Mesendoderm (in vitro differentiated cells): ENCODE data around the gene PDE4D.

Experiments
- DNase-seq: peaks from one replicate; pipeline ENCODE4 v3.0.0; 2013
- H2AK5ac ChIP-seq: 2 replicates; pipeline ENCODE4 v1.6.1; 2013; ENCODE audit warnings: low read length, inconsistent platforms
- H2BK120ac ChIP-seq: 2 replicates; pipeline ENCODE4 v1.6.1; 2013; ENCODE audit warnings: low read depth, mild to moderate bottlenecking, low read length, moderate library complexity, mixed read lengths
- H2BK15ac ChIP-seq: replicated peaks from 2 replicates; pipeline ENCODE4 v1.6.1; 2013; ENCODE audit warnings: low read depth, mild to moderate bottlenecking, moderate library complexity
- H2BK5ac ChIP-seq: 2 replicates; pipeline ENCODE4 v1.6.1; 2013; ENCODE audit warnings: low read length, inconsistent platforms
- H3K18ac ChIP-seq: 2 replicates; pipeline ENCODE4 v1.6.1; 2013; ENCODE audit warnings: mild to moderate bottlenecking, low read length, mixed read lengths
- H3K23ac ChIP-seq: one replicate; pipeline ENCODE4 v1.6.1; 2013; ENCODE audit warnings: low read length
- H3K27ac ChIP-seq: 2 replicates; pipeline ENCODE4 v1.5.1; 2013; ENCODE audit warnings: low read depth, mild to moderate bottlenecking, inconsistent platforms, low read length, moderate library complexity
- H3K27me3 ChIP-seq: 2 replicates; pipeline ENCODE4 v1.6.1; 2013; ENCODE audit warnings: low read length, control low read depth, mild to moderate bottlenecking, inconsistent platforms; ENCODE audit not compliant: insufficient read depth, poor library complexity
- H3K36me3 ChIP-seq: 2 replicates; pipeline ENCODE4 v1.6.1; 2013; ENCODE audit warnings: low read length, inconsistent platforms; ENCODE audit not compliant: control insufficient read depth, insufficient read depth
- H3K4ac ChIP-seq: one replicate; pipeline ENCODE4 v1.6.1; 2013; ENCODE audit warnings: low read depth, mild to moderate bottlenecking, low read length, moderate library complexity
- H3K4me1 ChIP-seq: 2 replicates; pipeline ENCODE4 v1.6.1; 2013; ENCODE audit warnings: low read depth, low read length, inconsistent platforms; ENCODE audit not compliant: control insufficient read depth
- H3K4me2 ChIP-seq: 2 replicates; pipeline ENCODE4 v1.6.1; 2013; ENCODE audit warnings: low read length
- H3K4me3 ChIP-seq: 2 replicates; pipeline ENCODE4 v1.5.1; 2013; ENCODE audit warnings: mild to moderate bottlenecking, low read length
- H3K56ac ChIP-seq: one replicate; pipeline ENCODE4 v1.6.1; 2013; ENCODE audit warnings: low read length
- H3K79me1 ChIP-seq: 2 replicates; pipeline ENCODE4 v1.6.1; 2013; ENCODE audit warnings: low read length, inconsistent platforms
- H3K79me2 ChIP-seq: 2 replicates; pipeline ENCODE4 v1.6.1; 2013; ENCODE audit warnings: mild to moderate bottlenecking, low read length; ENCODE audit not compliant: control insufficient read depth, insufficient read depth
- H3K9ac ChIP-seq: 2 replicates; pipeline ENCODE4 v1.6.1; 2013; ENCODE audit warnings: low read length, inconsistent platforms
- H4K5ac ChIP-seq: one replicate; pipeline ENCODE4 v1.6.1; 2013; ENCODE audit warnings: low read length
- H4K8ac ChIP-seq: one replicate; pipeline ENCODE4 v1.6.1; 2013; ENCODE audit warnings: low read depth, mild to moderate bottlenecking, control low read depth, low read length, moderate library complexity
- WGBS: extraction: QIAGEN DNeasy Blood & Tissue Kit; methylation state at CpG from one replicate; pipeline ENCODE4 v1.1.7; 2013; ENCODE audit warnings: low lambda C conversion rate, missing lambda C conversion rate; ENCODE audit not compliant: insufficient coverage; ENCODE audit errors: extremely low coverage; 5-methylcytosine and 5-hydroxymethylcytosine counted together

PDE4D gene

GRCh38 chr5:59322894-59323293, 570.6 kb downstream of the PDE4D start:
- Histone ChIP-seq H3K4me3 (no peak overlapping the region), H4K8ac (no peak overlapping the region), H3K23ac (no peak overlapping the region), H2BK5ac (no peak overlapping the region), H3K79me2 (no peaks in the 10 kb centered on the region), H3K4ac (no peak overlapping the region), H3K4me1 (no peaks in the 10 kb centered on the region), H3K4me2 (no peak overlapping the region), H3K18ac (no peak overlapping the region), H2BK15ac (no peak overlapping the region), H2AK5ac (no peak overlapping the region), H3K56ac (no peak overlapping the region), H3K27ac (no peak overlapping the region), H2BK120ac (no peak overlapping the region), H4K5ac (no peak overlapping the region), H3K36me3 (no peaks in the 10 kb centered on the region), H3K79me1 (no peaks in the 10 kb centered on the region), H3K27me3 (no peaks in the 10 kb centered on the region), H3K9ac (no peak overlapping the region)
- no peak for DNase-seq
- no CpG with 5 or more reads among the region's 2 CpGs for WGBS

- Histone ChIP-seq H3K79me1 (no peaks in the 10 kb centered on the region), H2AK5ac (no peak overlapping the region), H3K4me2 (no peak overlapping the region), H3K18ac (no peak overlapping the region), H3K4ac (no peak overlapping the region), H3K36me3 (no peaks in the 10 kb centered on the region), H3K27ac (no peak overlapping the region), H3K4me1 (peaks cover 5% of the 10 kb centered on the region), H4K8ac (no peak overlapping the region), H3K56ac (no peak overlapping the region), H3K79me2 (no peaks in the 10 kb centered on the region), H3K27me3 (no peaks in the 10 kb centered on the region), H3K4me3 (no peak overlapping the region), H4K5ac (no peak overlapping the region), H3K23ac (no peak overlapping the region), H2BK120ac (no peak overlapping the region), H2BK5ac (no peak overlapping the region), H3K9ac (no peak overlapping the region), H2BK15ac (no peak overlapping the region)
- DNase-seq: no peak
Measured at GRCh38 chr5:59322058-59322457, 571.5 kb downstream of the PDE4D start.

GRCh38 chr5:59321642-59322041, 571.9 kb downstream of the PDE4D start:
- peaks cover 7% of the 10 kb centered on the region for H3K4me1 ChIP-seq
- H2BK15ac ChIP-seq: no peak overlapping the region
- WGBS: no CpG with 5 or more reads among the region's 3 CpGs

GRCh38 chr5:59320420-59320819, 573.1 kb downstream of the PDE4D start:
- no peak overlapping the region for H3K4me2 ChIP-seq

More at GRCh38 chr5:59321642-59322041, 571.9 kb downstream of the PDE4D start:
- H4K5ac ChIP-seq: no peak overlapping the region
- H3K79me2 ChIP-seq: no peaks in the 10 kb centered on the region
- H3K9ac ChIP-seq: no peak overlapping the region
- H2BK120ac ChIP-seq: no peak overlapping the region
- H3K27me3 ChIP-seq: no peaks in the 10 kb centered on the region
- no peak overlapping the region for H3K4me3 ChIP-seq
- no peak overlapping the region for H3K27ac ChIP-seq
- no peaks in the 10 kb centered on the region for H3K79me1 ChIP-seq
- H2AK5ac ChIP-seq: no peak overlapping the region
- H3K56ac ChIP-seq: no peak overlapping the region
- H2BK5ac ChIP-seq: no peak overlapping the region
- H3K4ac ChIP-seq: no peak overlapping the region
- H3K4me2 ChIP-seq: no peak overlapping the region
- H4K8ac ChIP-seq: no peak overlapping the region
- H3K18ac ChIP-seq: no peak overlapping the region
- H3K23ac ChIP-seq: no peak overlapping the region
- H3K36me3 ChIP-seq: no peaks in the 10 kb centered on the region
- no peak for DNase-seq

GRCh38 chr5:59319250-59319649, 574.3 kb downstream of the PDE4D start:
- Histone ChIP-seq H3K4me2 (no peak overlapping the region), H3K79me2 (no peaks in the 10 kb centered on the region), H3K56ac (no peak overlapping the region), H3K79me1 (no peaks in the 10 kb centered on the region), H3K4me1 (peaks cover 7% of the 10 kb centered on the region), H3K4me3 (no peak overlapping the region), H4K5ac (no peak overlapping the region), H3K4ac (no peak overlapping the region), H3K9ac (no peak overlapping the region), H2BK15ac (no peak overlapping the region), H3K18ac (no peak overlapping the region), H2BK5ac (no peak overlapping the region), H3K27me3 (no peaks in the 10 kb centered on the region), H4K8ac (no peak overlapping the region), H2BK120ac (no peak overlapping the region), H3K36me3 (no peaks in the 10 kb centered on the region), H2AK5ac (no peak overlapping the region), H3K23ac (no peak overlapping the region), H3K27ac (no peak overlapping the region)
- DNase-seq: no peak

More at GRCh38 chr5:59320420-59320819, 573.1 kb downstream of the PDE4D start:
- H3K4ac ChIP-seq: no peak overlapping the region
- no peak overlapping the region for H4K5ac ChIP-seq
- H3K27me3 ChIP-seq: no peaks in the 10 kb centered on the region
- DNase-seq: no peak
- no peak overlapping the region for H4K8ac ChIP-seq
- no peaks in the 10 kb centered on the region for H3K79me2 ChIP-seq
- no peaks in the 10 kb centered on the region for H3K36me3 ChIP-seq
- H3K23ac ChIP-seq: no peak overlapping the region
- H3K27ac ChIP-seq: no peak overlapping the region
- H3K56ac ChIP-seq: no peak overlapping the region
- no peak overlapping the region for H2BK15ac ChIP-seq
- no peak overlapping the region for H2AK5ac ChIP-seq
- peaks cover 7% of the 10 kb centered on the region for H3K4me1 ChIP-seq
- no peaks in the 10 kb centered on the region for H3K79me1 ChIP-seq
- no peak overlapping the region for H3K18ac ChIP-seq
- no peak overlapping the region for H3K4me3 ChIP-seq
- no peak overlapping the region for H2BK120ac ChIP-seq
- 100% methylated on average over 1 of the region's 2 CpGs for WGBS
- no peak overlapping the region for H2BK5ac ChIP-seq
- H3K9ac ChIP-seq: no peak overlapping the region

- Histone ChIP-seq H4K5ac (no peak overlapping the region), H2BK15ac (no peak overlapping the region), H3K9ac (no peak overlapping the region), H3K4me2 (no peak overlapping the region), H3K27me3 (no peaks in the 10 kb centered on the region), H2BK120ac (no peak overlapping the region), H3K23ac (no peak overlapping the region), H3K4ac (no peak overlapping the region), H3K79me2 (no peaks in the 10 kb centered on the region), H3K4me3 (no peak overlapping the region), H3K56ac (no peak overlapping the region), H3K4me1 (peaks cover 7% of the 10 kb centered on the region), H3K79me1 (no peaks in the 10 kb centered on the region), H2BK5ac (no peak overlapping the region), H3K18ac (no peak overlapping the region), H3K36me3 (no peaks in the 10 kb centered on the region), H3K27ac (no peak overlapping the region), H4K8ac (no peak overlapping the region), H2AK5ac (no peak overlapping the region)
- no peak for DNase-seq
- no CpG with 5 or more reads among the region's 4 CpGs for WGBS
Measured at GRCh38 chr5:59317774-59318205, 575.7 kb downstream of the PDE4D start.
